GM18868 (cell line): ENCODE results near the gene GRIA4.
A peak's percentile ranks its signal among the peaks of the same experiment; 100 is the strongest.
"Not testable (repeated sequence)": the region's sequence is repeated elsewhere in the genome, so short reads cannot be mapped to it uniquely, and the experiment has no call there.

ENCODE experiments used
- ATAC-seq: cut with Tn5 transposase; IDR thresholded peaks from one replicate; pipeline ENCODE4 v1.9.1; 2021; ENCODE audit warnings: mild to moderate bottlenecking, moderate library complexity; ENCODE audit not compliant: unreplicated experiment

GRIA4 gene

DNA sequence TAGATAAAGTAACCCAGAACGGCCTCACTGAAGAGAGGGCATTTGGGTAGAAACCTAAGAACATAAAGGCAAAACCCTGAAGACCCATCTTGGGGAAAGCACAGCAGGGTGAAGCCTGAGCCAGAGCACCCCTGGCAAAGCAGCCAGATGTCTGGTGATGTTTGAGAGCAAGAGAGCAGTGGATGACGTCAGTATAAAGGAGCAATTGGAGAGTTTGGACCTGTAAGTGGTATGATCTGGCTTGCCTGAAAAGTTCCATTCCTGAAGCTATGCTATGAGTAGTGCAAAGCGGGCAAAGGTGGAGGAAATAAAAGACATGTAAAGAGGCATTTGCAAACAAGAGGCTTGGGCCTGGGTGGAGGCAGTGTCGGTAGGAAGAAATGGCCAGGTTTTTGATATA lies 244.4 kb downstream of the GRIA4 start:
- ATAC-seq: no peak

DNA sequence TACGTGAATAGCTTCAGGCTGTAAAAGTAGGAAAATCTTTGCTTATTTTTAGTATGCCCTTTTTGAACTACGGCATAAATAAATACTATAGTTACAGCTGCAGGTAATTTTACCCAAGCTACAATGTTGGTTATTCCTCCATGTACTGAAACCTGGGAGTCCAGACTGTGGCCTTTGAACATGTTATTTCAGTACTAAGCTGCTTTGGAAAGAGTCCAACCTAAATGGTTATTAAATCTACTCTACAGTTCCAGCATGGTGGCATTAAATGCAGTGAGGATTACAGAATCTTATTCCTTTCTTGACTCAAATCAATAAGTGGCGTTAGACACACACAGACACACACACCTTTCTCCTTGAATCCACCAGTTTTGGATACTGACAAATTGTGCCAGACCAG lies 247.1 kb downstream of the GRIA4 start:
- ATAC-seq: no peak

DNA sequence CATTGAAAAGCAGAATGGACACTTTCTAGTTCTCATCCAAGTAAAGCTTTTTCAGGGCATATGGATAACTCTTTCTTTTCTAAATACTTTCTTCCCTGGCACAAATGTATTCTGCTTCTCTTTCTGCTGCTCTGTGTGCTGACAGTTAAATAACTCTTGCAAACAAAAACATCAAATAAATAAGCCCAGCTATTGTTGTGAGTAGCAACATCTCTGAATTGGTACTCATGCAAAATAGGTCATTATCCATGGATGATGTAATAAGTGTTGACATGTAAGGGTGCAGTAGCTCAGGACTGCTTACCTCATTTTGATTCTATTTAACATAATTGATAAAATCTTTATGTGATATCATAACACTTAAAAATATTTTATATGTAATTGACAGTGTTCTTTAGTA lies 247.9 kb downstream of the GRIA4 start:
- no peak for ATAC-seq

DNA sequence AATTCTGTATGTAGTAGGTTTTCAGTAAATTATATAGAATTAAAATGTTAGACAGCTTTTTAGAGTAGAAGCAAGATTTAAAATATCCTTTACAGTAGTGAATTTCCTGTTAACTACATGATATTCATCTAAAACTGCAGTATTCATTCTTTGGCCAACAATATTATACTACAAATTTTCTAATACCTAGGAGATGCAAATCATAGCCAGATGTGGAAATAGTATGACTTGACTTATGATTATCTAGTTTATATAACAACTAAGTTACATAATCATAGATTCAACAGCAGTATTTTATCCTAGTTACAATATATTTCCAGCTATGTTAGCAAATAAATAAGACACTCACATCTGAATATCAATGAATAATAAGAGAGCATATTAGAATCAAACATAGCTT lies 249.0 kb downstream of the GRIA4 start:
- ATAC-seq: no peak

DNA sequence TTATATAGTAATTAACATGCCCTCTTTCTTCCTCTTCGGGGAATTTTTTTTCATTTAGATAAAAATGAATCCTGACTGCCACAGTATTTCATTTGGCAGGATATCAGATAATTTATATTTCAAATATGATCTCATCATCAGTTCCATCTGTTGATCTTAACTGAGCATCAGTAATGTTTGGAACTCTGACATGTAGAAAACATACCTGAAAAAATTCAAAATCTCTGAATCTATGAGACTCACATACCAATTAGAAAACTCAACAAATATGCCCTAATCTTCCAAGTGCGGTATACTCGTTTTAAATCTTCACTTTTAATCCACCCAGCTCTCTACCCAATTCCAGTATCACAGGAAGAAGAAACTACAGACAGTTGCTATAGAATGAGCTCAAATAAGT lies 250.2 kb downstream of the GRIA4 start:
- ATAC-seq: no peak

DNA sequence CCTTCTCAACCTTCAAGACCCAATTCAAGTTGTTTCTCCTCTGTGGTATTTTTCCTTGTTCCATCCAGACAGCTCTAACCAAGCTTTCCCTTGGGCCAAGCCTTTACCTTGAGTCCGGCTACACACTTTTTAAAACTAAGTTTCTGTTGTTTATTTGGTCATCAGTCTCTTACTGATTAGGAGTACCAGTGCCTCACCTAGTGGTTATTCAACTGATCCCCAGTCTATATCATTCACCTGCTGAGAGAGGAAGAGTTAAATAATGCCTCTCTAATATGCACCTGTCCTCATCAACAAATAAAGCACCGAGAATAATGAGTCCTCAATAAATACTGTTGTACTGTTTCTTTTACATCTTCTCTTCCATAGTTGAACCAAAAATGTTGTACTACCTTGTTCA lies 251.4 kb downstream of the GRIA4 start:
- no peak for ATAC-seq

DNA sequence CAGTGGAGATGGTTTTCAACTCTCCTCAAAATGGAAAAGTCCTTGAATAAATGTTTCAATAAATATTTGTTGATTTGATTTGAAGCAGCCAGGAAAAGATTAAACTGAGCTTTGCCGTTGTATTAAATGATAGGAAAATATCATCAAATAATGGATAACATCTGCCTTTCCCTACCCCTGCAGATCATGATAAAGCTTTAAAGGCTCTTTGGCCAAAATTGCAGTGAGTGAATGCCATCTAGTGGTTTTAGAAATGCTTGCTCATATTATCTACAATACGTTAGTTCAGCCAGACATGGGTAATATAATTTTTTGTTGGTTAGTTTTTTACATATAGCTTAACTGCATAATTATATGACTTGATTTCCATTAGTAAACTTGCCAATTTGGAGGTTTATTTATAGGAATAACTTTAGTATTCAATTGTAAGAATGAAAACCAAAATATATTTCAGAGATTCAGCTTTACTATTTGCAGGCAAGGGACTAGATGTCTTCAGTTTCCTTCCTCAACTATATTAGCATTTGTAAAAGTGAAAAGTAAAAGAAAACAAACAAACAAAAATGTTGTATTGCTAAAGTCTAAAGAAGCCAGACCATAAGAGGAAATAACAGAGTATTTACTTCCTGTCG lies 253.0 kb downstream of the GRIA4 start:
- ATAC-seq: peak; percentile 80

DNA sequence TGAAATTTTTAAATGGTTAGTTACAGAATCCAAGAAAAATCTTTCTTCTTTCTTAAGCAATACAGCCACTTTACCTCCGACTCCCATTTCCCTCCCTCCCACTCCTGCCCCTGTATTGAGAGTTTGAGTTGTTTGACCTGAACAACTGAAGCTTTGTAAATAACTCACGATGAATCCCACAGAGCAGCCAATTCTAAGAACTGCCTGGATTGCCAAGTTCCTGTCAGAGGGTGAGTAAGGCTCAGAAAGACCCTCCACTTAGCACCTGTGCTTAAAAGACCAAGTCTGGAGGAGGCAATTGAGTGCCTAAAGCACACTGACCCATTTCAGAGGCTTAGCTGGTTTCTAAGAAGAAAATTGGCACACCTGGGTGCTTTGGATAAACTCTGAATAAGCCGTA lies 253.7 kb downstream of the GRIA4 start:
- ATAC-seq: no peak

DNA sequence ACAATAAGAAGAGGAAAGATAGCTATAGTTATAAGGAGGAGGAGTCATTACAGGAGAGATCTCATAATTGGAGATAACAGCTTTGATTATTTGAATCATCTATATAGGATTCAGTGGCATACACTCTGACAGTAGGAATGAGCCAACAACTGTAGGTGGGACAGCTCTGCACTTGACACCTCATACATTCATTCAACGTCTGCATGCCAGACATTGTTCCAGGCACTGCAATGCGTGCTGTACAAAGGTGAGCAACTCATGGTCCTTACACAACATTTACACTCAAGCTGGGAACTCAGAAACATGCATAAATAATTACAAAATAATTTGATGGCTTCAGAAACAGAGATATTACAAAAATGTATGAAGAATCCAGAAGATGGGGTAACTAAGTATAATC lies 257.9 kb downstream of the GRIA4 start:
- no peak for ATAC-seq

DNA sequence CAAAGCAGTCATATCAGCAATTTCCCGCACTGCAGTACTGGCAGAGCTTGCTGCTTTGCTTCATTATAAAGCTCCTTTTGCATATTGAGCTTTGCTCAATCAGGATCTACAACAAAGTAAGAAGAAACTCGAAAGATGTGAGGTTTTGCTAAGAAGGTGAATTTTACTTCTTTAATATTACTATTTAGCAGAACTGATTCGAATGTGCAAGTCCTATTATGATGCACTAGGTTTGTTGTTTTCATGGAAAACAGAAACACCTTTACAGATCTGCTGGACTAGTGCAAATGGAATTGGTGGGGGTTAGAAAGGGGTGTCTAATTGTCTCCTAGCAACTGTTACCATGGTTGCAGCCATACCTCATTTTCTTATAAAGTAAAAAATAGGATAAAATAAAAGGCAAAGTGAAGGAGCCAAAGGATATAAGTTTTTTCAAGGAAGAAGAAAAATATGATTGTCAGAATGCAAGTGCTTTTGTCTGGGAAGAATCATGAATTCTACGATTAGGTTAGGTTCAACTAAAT lies 259.0 kb downstream of the GRIA4 start:
- ATAC-seq: no peak

DNA sequence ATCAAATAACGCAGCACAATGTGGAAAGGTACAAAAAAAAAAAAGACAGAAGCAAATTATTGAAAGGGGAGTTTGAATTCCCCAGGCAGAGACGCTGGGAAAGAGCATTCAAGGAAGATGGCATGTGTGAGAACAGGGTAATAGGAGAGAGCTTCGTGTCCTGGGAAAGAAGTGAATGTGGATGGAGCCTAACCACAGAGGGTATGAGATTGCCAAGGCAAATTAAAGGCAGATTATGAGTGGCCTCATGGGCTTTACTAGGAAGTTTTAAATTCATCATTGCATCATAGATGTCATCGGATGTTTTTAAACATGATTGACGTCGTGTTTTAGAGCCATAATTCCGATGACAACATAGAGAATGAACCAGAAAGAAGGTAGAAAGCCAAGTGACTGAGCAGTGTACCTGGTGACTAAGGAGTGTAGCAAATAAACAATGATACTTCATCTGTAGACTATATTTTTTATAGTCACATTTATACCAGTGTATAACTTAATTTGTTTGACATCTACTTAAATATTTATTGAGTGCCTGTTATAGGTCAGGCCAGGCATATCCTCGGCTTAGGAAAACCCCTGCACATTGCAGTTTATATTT lies 260.7 kb downstream of the GRIA4 start:
- no peak for ATAC-seq

DNA sequence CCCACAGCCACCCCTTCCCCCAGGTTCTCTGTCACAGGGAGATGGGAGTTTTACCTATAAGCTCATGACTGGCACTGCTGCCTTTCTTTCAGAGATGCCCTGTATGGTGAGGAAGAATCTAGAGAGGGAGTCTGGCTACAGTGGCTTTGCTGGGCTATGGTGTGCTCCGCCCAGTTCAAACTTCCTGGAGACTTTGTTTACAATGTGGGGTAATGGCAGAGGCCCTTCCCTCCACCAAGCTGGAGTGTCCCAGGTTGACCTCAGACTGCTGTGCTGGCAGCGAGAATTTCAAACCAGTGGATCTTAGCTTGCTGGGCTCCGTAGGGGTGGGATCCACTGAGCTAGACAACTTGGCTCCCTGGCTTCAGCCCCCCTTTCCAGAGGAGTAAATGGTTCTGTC lies 268.6 kb downstream of the GRIA4 start:
- no peak for ATAC-seq

DNA sequence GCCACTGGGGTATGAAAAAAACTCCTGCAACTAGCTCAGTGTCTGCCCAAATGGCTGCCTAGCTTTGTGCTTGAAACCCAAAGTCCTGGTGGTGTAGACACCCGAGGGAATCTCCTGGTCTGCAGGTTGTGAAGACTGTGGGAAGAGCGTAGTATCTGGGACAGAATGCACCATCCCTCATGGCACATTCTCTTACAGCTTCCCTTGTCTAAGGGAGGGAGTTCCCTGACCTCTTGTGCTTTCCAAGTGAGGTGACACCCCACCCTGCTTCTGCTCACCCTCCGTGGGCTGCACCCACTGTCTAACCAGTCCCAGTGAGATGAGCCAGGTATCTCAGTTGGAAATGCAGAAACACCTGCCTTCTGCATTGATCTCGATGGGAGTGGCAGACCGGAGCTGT lies 269.1 kb downstream of the GRIA4 start:
- not testable (repeated sequence) for ATAC-seq

DNA sequence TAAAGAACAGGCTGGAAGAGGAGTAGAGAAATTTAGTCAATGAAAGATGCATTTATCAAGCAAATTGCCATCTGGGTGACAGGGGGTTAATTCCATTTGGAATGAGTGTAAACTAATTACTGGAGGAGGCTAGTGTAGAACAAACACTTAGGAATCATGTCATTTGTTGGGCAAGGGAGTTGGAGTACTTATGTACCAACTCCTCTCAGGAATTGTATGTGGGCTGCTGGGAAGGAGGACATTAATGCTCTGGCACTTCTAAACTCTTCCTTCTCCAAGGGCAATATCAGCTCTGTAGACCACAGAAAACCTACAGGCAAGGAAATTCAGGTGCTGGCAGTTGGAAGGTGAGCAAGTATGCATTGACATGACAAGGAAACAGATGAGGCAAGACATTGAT lies 271.2 kb downstream of the GRIA4 start:
- ATAC-seq: no peak

DNA sequence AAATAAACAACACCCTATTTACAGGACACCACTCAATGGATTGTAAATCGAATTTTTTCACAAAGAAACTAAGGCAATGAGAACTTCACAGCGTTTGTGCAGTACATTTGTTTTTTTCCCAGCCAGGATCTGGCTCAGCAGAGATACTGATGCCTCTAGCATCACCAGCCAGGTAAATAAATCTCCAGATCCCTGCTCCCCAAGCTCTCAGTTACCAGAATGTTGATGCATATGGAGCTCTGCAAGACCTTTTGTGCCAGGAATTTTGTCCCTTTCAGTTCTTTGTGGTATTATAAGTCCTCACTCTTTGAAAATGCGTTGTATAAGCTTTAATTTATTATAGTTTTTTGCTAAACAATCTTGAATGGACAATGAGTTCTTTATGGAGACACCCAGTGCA lies 274.6 kb downstream of the GRIA4 start:
- no peak for ATAC-seq

DNA sequence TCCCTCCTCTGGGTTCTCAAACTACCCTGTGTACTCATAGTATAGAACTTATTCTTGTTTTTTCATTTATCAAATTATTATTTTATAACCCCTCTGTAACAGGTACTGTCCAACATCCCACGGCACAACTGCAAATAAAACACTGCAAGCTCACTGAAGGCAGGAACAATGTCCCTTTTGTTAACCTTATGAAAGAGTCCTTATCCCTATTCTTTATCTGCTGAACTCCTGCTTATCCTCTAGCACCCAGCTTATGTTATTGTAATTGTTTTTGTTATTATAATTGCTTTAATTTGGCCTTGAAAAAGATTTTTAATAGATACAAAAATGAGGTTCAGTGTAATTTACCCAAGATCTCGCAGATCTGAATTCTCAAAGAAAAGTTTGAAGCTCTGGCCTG lies 281.8 kb downstream of the GRIA4 start:
- no peak for ATAC-seq

DNA sequence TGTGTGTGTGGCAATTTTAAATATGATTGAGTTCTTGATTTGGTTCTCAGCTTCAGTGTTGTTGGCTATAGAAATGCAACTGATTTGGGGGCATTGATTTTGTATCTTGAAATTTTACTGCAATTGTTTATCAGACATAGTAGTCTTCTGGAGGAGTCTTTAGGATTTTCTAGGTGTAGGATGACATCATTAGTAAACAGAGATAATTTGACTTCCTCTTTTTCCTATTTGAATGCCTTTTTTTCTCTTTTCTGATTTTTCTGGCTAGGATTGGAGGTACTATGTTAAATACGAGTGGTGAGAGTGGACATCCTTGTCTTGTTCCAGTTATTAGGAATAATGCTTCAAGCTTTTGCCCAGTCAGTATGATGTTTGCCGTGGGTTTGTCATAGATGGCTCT lies 287.3 kb downstream of the GRIA4 start:
- ATAC-seq: no peak

DNA sequence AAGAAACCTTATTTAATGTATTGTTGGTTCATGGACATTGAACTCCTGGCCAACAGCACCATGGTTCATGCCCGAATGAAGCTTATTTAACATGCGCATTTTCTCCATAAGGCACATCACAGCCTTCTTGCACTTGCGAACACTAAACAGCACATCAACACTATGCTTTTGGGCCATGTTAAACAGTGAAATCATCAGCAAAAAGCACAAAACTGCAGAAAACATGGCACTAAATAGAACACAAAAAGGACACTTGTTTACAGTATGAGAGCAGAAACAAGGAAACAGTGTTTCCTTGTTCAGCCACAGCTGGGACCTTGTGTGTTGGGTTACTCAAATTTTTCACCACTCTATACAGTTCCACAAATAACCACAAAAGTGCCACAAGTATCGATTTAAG lies 289.9 kb downstream of the GRIA4 start:
- ATAC-seq: no peak

DNA sequence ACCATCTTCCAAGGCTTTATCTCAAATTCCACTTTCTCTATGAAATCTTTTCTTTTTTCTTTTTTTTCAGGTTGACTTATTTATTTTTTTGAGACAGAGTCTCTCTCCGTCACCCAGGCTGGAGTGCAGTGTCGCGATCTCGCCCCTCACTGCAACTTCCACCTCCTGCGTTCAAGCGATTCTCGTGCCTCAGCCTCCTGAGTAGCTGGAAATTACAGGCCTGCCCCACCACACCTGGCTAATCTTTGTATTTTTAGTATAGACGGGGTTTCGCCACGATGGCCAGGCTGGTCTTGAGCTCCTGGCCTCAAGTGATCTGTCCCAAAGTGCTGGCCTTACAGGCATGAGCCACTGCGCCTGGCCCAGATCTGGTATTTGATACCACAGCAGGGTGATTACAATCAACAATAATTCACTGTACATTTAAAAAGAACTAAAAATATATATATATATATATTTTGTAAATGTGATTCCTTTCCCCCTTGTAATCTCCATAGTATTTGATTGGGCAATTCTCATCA lies 290.7 kb downstream of the GRIA4 start:
- no peak for ATAC-seq

DNA sequence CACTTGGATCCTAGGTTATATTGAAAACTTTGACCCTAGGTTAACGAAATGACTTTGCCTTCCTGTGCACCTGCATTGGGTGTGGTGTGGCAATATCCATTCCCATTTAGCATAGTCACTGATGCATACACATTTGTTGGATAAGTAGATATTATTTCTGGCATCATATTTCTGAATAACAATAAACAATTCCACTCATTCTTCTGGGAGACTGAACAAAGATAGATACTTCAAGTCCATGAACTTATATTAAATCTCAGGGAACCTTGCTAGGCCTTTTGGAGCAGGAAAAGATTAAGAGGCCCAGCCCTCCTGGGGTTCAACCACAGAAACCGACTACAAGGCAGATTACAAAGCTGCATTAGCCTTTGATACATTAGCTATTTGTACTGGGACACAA lies 293.2 kb downstream of the GRIA4 start:
- ATAC-seq: no peak

DNA sequence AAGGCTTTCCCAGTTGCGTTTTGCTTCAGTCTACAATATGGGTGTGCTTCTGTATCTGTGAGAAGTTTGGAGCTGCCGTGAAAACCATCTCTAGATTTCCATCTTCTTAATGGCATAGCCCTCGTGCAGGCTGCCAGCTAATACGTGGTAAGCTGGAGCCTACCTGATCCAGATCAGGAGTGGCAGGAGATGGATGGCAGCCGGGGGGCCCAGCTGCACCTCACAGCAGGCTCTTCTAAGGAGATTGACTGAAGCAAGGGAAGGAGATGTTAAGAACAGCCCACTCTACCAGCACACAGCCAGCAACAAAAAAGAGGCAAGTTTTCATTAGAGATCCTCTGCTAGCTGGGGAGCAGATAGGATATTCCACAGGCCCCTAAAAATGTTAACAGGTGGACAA lies 296.6 kb downstream of the GRIA4 start:
- ATAC-seq: no peak

DNA sequence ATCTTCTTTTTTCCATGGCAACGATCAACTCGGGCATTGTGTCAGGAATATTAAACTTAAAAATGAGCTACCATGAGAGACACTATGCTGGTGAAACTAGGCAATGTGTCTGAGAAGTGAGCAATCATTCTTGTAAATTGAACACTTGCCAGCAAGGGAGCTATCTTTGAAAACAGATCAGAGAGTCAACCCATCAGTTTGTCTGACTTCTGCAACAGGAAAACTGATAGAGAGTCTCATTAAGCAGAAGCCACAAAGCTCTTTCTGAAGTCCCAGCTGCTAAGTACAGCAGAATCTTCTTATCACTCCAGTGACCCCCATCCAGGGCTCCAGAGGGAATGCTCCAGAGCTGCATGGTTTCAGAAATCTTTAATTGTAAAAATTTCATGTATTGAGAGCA lies 297.4 kb downstream of the GRIA4 start:
- ATAC-seq: no peak
